Measurements from ENCODE around the gene LRP6. TPM values are rescaled to one million over a fixed set of nuclear protein-coding genes. Genes with fewer than 3 reads are reported as not detected.

The LRP6 gene
- total and polyA plus RNA-seq, 2 donors (not counting 1 experiment from before 2014, with no cell fraction given): 21.0 to 39.3 TPM

GRCh38 chr12:12244341-12244740 lies 22.5 kb downstream of the LRP6 start:
- Histone ChIP-seq H3K9me3 (ENCODE audit: control insufficient read depth, insufficient read depth, low read depth, low read length) (no peaks in the 10 kb centered on the region), H4K20me1 (ENCODE audit: control insufficient read depth, extremely low read depth, insufficient read depth, low read length) (no peaks in the 10 kb centered on the region), H3K4me1 (ENCODE audit: control insufficient read depth, extremely low read depth, insufficient read depth, low read length) (no peaks in the 10 kb centered on the region), H2AFZ (ENCODE audit: low read length) (no peak overlapping the region), H3K27me3 (ENCODE audit: control insufficient read depth, insufficient read depth, low read length) (no peaks in the 10 kb centered on the region), H3K79me2 (ENCODE audit: control insufficient read depth, insufficient read depth, low read length) (peaks cover 54% of the 10 kb centered on the region), H3K9ac (ENCODE audit: insufficient read depth, low read length) (no peak overlapping the region), H3K36me3 (ENCODE audit: control insufficient read depth, insufficient read depth, low read length) (no peaks in the 10 kb centered on the region), H3K4me3 (replicated peaks in 1 of 4; ENCODE audit: control extremely low read depth in 1 of 4, insufficient read depth in 1 of 4, low read depth in 3 of 4, low read length in 4 of 4) (no peak overlapping the region), H3K27ac (ENCODE audit: insufficient read depth, low read length) (no peak overlapping the region), H3K4me2 (ENCODE audit: extremely low read depth, insufficient read depth, low read length) (no peak overlapping the region)
- TF ChIP-seq EZH2 (IDR thresholded peaks at IDR 0.05; ENCODE audit: low read length, missing control alignments) (no peak), CTCF (conservative IDR thresholded peaks at IDR 0.05 in 1 of 2, IDR thresholded peaks at IDR 0.05 in 1 of 2; ENCODE audit: low read depth in 1 of 2, low read length in 2 of 2) (no peak)
- peak in 1 of 2 donors; percentile 71 for DNase-seq (ENCODE audit: low read depth in 2 of 2)

- Histone ChIP-seq H3K4me2 (ENCODE audit: extremely low read depth, insufficient read depth, low read length) (peak overlapping the region; percentile 35), H3K9me3 (ENCODE audit: control insufficient read depth, insufficient read depth, low read depth, low read length) (no peaks in the 10 kb centered on the region), H3K36me3 (ENCODE audit: control insufficient read depth, insufficient read depth, low read length) (no peaks in the 10 kb centered on the region), H4K20me1 (ENCODE audit: control insufficient read depth, extremely low read depth, insufficient read depth, low read length) (no peaks in the 10 kb centered on the region), H2AFZ (ENCODE audit: low read length) (no peak overlapping the region), H3K9ac (ENCODE audit: insufficient read depth, low read length) (no peak overlapping the region), H3K27me3 (ENCODE audit: control insufficient read depth, insufficient read depth, low read length) (no peaks in the 10 kb centered on the region), H3K27ac (ENCODE audit: insufficient read depth, low read length) (no peak overlapping the region), H3K4me1 (ENCODE audit: control insufficient read depth, extremely low read depth, insufficient read depth, low read length) (no peaks in the 10 kb centered on the region), H3K4me3 (replicated peaks in 1 of 4; ENCODE audit: control extremely low read depth in 1 of 4, insufficient read depth in 1 of 4, low read depth in 3 of 4, low read length in 4 of 4) (no peak overlapping the region), H3K79me2 (ENCODE audit: control insufficient read depth, insufficient read depth, low read length) (peaks cover 69% of the 10 kb centered on the region)
- TF ChIP-seq EZH2 (IDR thresholded peaks at IDR 0.05; ENCODE audit: low read length, missing control alignments) (no peak), CTCF (conservative IDR thresholded peaks at IDR 0.05 in 1 of 2, IDR thresholded peaks at IDR 0.05 in 1 of 2; ENCODE audit: low read depth in 1 of 2, low read length in 2 of 2) (no peak)
- DNase-seq (ENCODE audit: low read depth in 2 of 2): peak; percentile 40 to 80
These were observed 26.0 kb downstream of the LRP6 start for GRCh38 chr12:12240662-12241340.

- H3K79me2 ChIP-seq (ENCODE audit: control insufficient read depth, insufficient read depth, low read length): peaks cover 61% of the 10 kb centered on the region
- no peaks in the 10 kb centered on the region for H4K20me1 ChIP-seq (ENCODE audit: control insufficient read depth, extremely low read depth, insufficient read depth, low read length)
- no peak overlapping the region for H3K4me3 ChIP-seq (replicated peaks in 1 of 4; ENCODE audit: control extremely low read depth in 1 of 4, insufficient read depth in 1 of 4, low read depth in 3 of 4, low read length in 4 of 4)
- no peaks in the 10 kb centered on the region for H3K9me3 ChIP-seq (ENCODE audit: control insufficient read depth, insufficient read depth, low read depth, low read length)
- no peak overlapping the region for H3K9ac ChIP-seq (ENCODE audit: insufficient read depth, low read length)
- no peaks in the 10 kb centered on the region for H3K4me1 ChIP-seq (ENCODE audit: control insufficient read depth, extremely low read depth, insufficient read depth, low read length)
- no peak overlapping the region for H3K27ac ChIP-seq (ENCODE audit: insufficient read depth, low read length)
- TF ChIP-seq CTCF (conservative IDR thresholded peaks at IDR 0.05 in 1 of 2, IDR thresholded peaks at IDR 0.05 in 1 of 2; ENCODE audit: low read depth in 1 of 2, low read length in 2 of 2) (no peak), EZH2 (IDR thresholded peaks at IDR 0.05; ENCODE audit: low read length, missing control alignments) (no peak)
- no peak overlapping the region for H3K4me2 ChIP-seq (ENCODE audit: extremely low read depth, insufficient read depth, low read length)
- no peaks in the 10 kb centered on the region for H3K27me3 ChIP-seq (ENCODE audit: control insufficient read depth, insufficient read depth, low read length)
- no peaks in the 10 kb centered on the region for H3K36me3 ChIP-seq (ENCODE audit: control insufficient read depth, insufficient read depth, low read length)
- H2AFZ ChIP-seq (ENCODE audit: low read length): no peak overlapping the region
- DNase-seq (ENCODE audit: low read depth in 2 of 2): no peak
These were observed 27.7 kb downstream of the LRP6 start for GRCh38 chr12:12239127-12239526.
